Stimulated activated CD8-positive, alpha-beta memory T cell treated with anti-CD3 and anti-CD28 coated beads, Interleukin-4, amount 100 ng/mL, for 24 hours (primary cell): ENCODE data around the gene SUPT5H.

Experiments used
- DNase-seq: peaks from one replicate; pipeline ENCODE4 v3.0.0-alpha.2; 2020; ENCODE audit warnings: low read depth

Gene SUPT5H

GRCh38 chr19:39524495-39524894, 79.1 kb downstream of the SUPT5H start:
- DNase-seq: no peak

GRCh38 chr19:39525205-39525604, 79.8 kb downstream of the SUPT5H start:
- no peak for DNase-seq
